ENCODE data around the gene CLCNKB. TPM values are rescaled to one million over a fixed set of nuclear protein-coding genes. Genes with fewer than 3 reads are reported as not detected.
"Not testable (repeated sequence)": the region's sequence is repeated elsewhere in the genome, so short reads cannot be mapped to it uniquely, and the experiment has no call there.

The CLCNKB gene
- total RNA-seq, result 2.5 TPM
- long read RNA-seq, transcript CLCNKB-201 (13 exons, 2,129 nt), result major isoform, 5 of 12 reads
- long read RNA-seq, partial matches to known transcripts, result 3 of 12 reads
- long read RNA-seq, other reads (novel, unspliced or antisense), result 4 of 12 reads

- no peak for DNase-seq
- intact Hi-C loops (cut with DNase I), result no loop called here
- ATAC-seq (ENCODE audit: poor library complexity), result no peak
Observed at GRCh38 chr1:16043521-16043920, at the start of gene CLCNKB. Gene CLCNKB (plus strand): TSS chr1:16043782. CDS start chr1:16044493, 711 bp downstream.

GRCh38 chr1:15994081-15994480 is 49.5 kb upstream of the CLCNKB start:
- ATAC-seq (ENCODE audit: poor library complexity) (no peak), DNase-seq (no peak)
- intact Hi-C loops (cut with DNase I), result loop anchor here (5.0 to 10.0 kb wide), 3 partner anchors 177 to 202 kb away; no protein-coding TSS in a partner anchor

- DNase-seq, result peak; percentile 75
- ATAC-seq (ENCODE audit: poor library complexity), result peak; percentile 91
- intact Hi-C loops (cut with DNase I), result loop anchor here (5.0 to 10.0 kb wide), 3 partner anchors 177 to 202 kb away; no protein-coding TSS in a partner anchor
Observed at GRCh38 chr1:15994590-15995351, 48.8 kb upstream of the CLCNKB start.

- DNase-seq (no peak), ATAC-seq (ENCODE audit: poor library complexity) (no peak)
- intact Hi-C loops (cut with DNase I), result loop anchor here (10.0 kb wide), 1 partner anchor 198 kb away; no protein-coding TSS in a partner anchor
Observed at GRCh38 chr1:15997076-15997585, 46.5 kb upstream of the CLCNKB start.

- no peak for ATAC-seq (ENCODE audit: poor library complexity)
- intact Hi-C loops (cut with DNase I), result loop anchor here (10.0 kb wide), 1 partner anchor 197 kb away; no protein-coding TSS in a partner anchor
- DNase-seq, result no peak
Observed at GRCh38 chr1:15997637-15998280, 45.8 kb upstream of the CLCNKB start.

- DNase-seq (no peak), ATAC-seq (ENCODE audit: poor library complexity) (no peak)
- intact Hi-C loops (cut with DNase I), result loop anchor here (10.0 kb wide), 1 partner anchor 196 kb away; no protein-coding TSS in a partner anchor
Observed at GRCh38 chr1:15998929-15999328, 44.7 kb upstream of the CLCNKB start.

GRCh38 chr1:16001274-16001673 is 42.3 kb upstream of the CLCNKB start:
- intact Hi-C loops (cut with DNase I); ATAC-seq (ENCODE audit: poor library complexity); DNase-seq: not testable (repeated sequence)

GRCh38 chr1:16005597-16005996 is 38.0 kb upstream of the CLCNKB start:
- ATAC-seq (ENCODE audit: poor library complexity) (no peak), DNase-seq (no peak)
- intact Hi-C loops (cut with DNase I), result loop anchor here (5.0 kb wide), 1 partner anchor 52 kb away; no protein-coding TSS in a partner anchor

GRCh38 chr1:16006010-16006409 is 37.6 kb upstream of the CLCNKB start:
- DNase-seq, result no peak
- no peak for ATAC-seq (ENCODE audit: poor library complexity)
- intact Hi-C loops (cut with DNase I), result loop anchor here (5.0 kb wide), 1 partner anchor 51 kb away; no protein-coding TSS in a partner anchor

GRCh38 chr1:16006552-16007485 is 36.8 kb upstream of the CLCNKB start:
- ATAC-seq (ENCODE audit: poor library complexity), result no peak
- intact Hi-C loops (cut with DNase I), result loop anchor here (5.0 kb wide), 1 partner anchor 50 kb away; no protein-coding TSS in a partner anchor
- no peak for DNase-seq

- DNase-seq, result no peak
- intact Hi-C loops (cut with DNase I), result loop anchor here (5.0 kb wide), 1 partner anchor 49 kb away; no protein-coding TSS in a partner anchor
- ATAC-seq (ENCODE audit: poor library complexity), result no peak
Observed at GRCh38 chr1:16007671-16008341, 35.8 kb upstream of the CLCNKB start.

- ATAC-seq (ENCODE audit: poor library complexity) (no peak), DNase-seq (peak; percentile 88)
- intact Hi-C loops (cut with DNase I), result loop anchor here (5.0 kb wide), 1 partner anchor 48 kb away; no protein-coding TSS in a partner anchor
Observed at GRCh38 chr1:16009030-16009460, 34.5 kb upstream of the CLCNKB start.

- intact Hi-C loops (cut with DNase I), result loop anchor here (5.0 kb wide), 1 partner anchor 48 kb away; no protein-coding TSS in a partner anchor
- DNase-seq, result peak; percentile 29
- no peak for ATAC-seq (ENCODE audit: poor library complexity)
Observed at GRCh38 chr1:16009678-16010077, 33.9 kb upstream of the CLCNKB start.

- no peak for ATAC-seq (ENCODE audit: poor library complexity)
- no peak for DNase-seq
- intact Hi-C loops (cut with DNase I), result no loop called here
Observed at GRCh38 chr1:16010837-16011236, 32.7 kb upstream of the CLCNKB start.

GRCh38 chr1:16011936-16012589 is 31.5 kb upstream of the CLCNKB start:
- DNase-seq, result peak; percentile 36
- no peak for ATAC-seq (ENCODE audit: poor library complexity)
- intact Hi-C loops (cut with DNase I), result no loop called here

GRCh38 chr1:16012590-16013219 is 30.9 kb upstream of the CLCNKB start:
- intact Hi-C loops (cut with DNase I), result no loop called here
- DNase-seq (peak; percentile 85), ATAC-seq (ENCODE audit: poor library complexity) (peak; percentile 40)

Data from Right ventricle myocardium superior (tissue), 1 donor.